H1 (cell line): ENCODE measurements around the gene UTS2R. TPM values are rescaled to one million over a fixed set of nuclear protein-coding genes. Genes with fewer than 3 reads are reported as not detected.

Source experiments
- CTCF ChIA-PET: fragments of 300-600 bp; sonication (Branson Sonifier 250); formaldehyde crosslinking; loops from one replicate; lab custom pipeline; 2021; ENCODE audit not compliant: partially characterized antibody; lab: Charles Lee
- POLR2A ChIA-PET: fragments of 300-600 bp; sonication (Branson Sonifier 250); formaldehyde crosslinking; loops from one replicate; lab custom pipeline; 2021; ENCODE audit warnings: inconsistent platforms; ENCODE audit not compliant: partially characterized antibody; lab: Charles Lee
- DNase-seq, 2 experiments: peaks; one replicate each; pipeline versions ENCODE4 v3.0.0 to v3.0.0-alpha.2; 2010 to 2022; ENCODE audit warnings: low spot score in 2 of 2, low read depth in 1 of 2, mixed read lengths in 1 of 2
- FAIRE-seq: peaks from 2 replicates; lab custom pipeline; 2011; peaks lifted over from hg19 to GRCh38; lab: Jason Lieb, UNC
- H2AFZ ChIP-seq: 2 replicates; pipeline ENCODE4 v1.8.1; 2012; ENCODE audit warnings: low read length, inconsistent platforms
- H2AK5ac ChIP-seq: 2 replicates; pipeline ENCODE4 v1.6.1; 2013; ENCODE audit warnings: low read depth, low read length
- H2BK120ac ChIP-seq: replicated peaks from 2 replicates; pipeline ENCODE3; 2013; ENCODE audit warnings: low read depth, low read length, inconsistent platforms
- H2BK12ac ChIP-seq: 2 replicates; pipeline ENCODE4 v1.6.1; 2013; ENCODE audit warnings: low read depth, low read length
- H2BK15ac ChIP-seq: 2 replicates; pipeline ENCODE4 v1.6.1; 2013; ENCODE audit warnings: low read length
- H2BK20ac ChIP-seq: 2 replicates; pipeline ENCODE4 v1.6.1; 2013; ENCODE audit warnings: low read length
- H2BK5ac ChIP-seq: 2 replicates; pipeline ENCODE4 v1.6.1; 2013; ENCODE audit warnings: low read depth, low read length
- H3K14ac ChIP-seq: 2 replicates; pipeline ENCODE4 v1.6.1; 2013; ENCODE audit warnings: inconsistent platforms; ENCODE audit not compliant: insufficient read length
- H3K18ac ChIP-seq: 2 replicates; pipeline ENCODE4 v1.6.1; 2013; ENCODE audit warnings: low read length; ENCODE audit errors: extremely low read depth
- H3K23ac ChIP-seq: 2 replicates; pipeline ENCODE4 v1.6.1; 2013; ENCODE audit warnings: inconsistent platforms; ENCODE audit not compliant: insufficient read length
- H3K23me2 ChIP-seq: 2 replicates; pipeline ENCODE4 v1.6.1; 2013; ENCODE audit warnings: low read depth, low read length
- H3K27ac ChIP-seq: 2 replicates; pipeline ENCODE4 v1.6.1; 2011; ENCODE audit warnings: low read depth, low read length, inconsistent platforms
- H3K27me3 ChIP-seq, 4 experiments: replicated peaks in 1 of 4; 1 replicate in 1 of 4; 2 replicates in 3 of 4; pipeline versions ENCODE4 v1.6.1 to v1.8.1; 2011 to 2013; ENCODE audit warnings: low read length in 3 of 4, mild to moderate bottlenecking in 3 of 4, inconsistent platforms in 2 of 4, mixed read lengths in 2 of 4, moderate library complexity in 1 of 4; ENCODE audit not compliant: control insufficient read depth in 3 of 4, insufficient read depth in 3 of 4; ENCODE audit errors: extremely low read depth in 1 of 4
- H3K36me3 ChIP-seq, 4 experiments: 2 replicates each; pipeline versions ENCODE4 v1.6.1 to v1.8.1; 2011 to 2013; ENCODE audit warnings: mild to moderate bottlenecking in 4 of 4, low read length in 3 of 4, moderate library complexity in 2 of 4, control low read depth in 1 of 4, inconsistent platforms in 1 of 4; ENCODE audit not compliant: insufficient read depth in 4 of 4, control insufficient read depth in 2 of 4
- H3K4ac ChIP-seq: replicated peaks from 2 replicates; pipeline ENCODE3; 2013; ENCODE audit warnings: low read length, low read depth, mixed read lengths, inconsistent platforms; ENCODE audit not compliant: insufficient read length
- H3K4me1 ChIP-seq, 4 experiments: replicated peaks in 1 of 4; 1 replicate in 1 of 4; 2 replicates in 3 of 4; pipeline versions ENCODE4 v1.6.1 to v1.8.1; 2011 to 2013; ENCODE audit warnings: low read length in 3 of 4, inconsistent platforms in 2 of 4, mixed read lengths in 1 of 4; ENCODE audit not compliant: insufficient read depth in 4 of 4, control insufficient read depth in 3 of 4
- H3K4me2 ChIP-seq, 2 experiments: 2 replicates each; pipeline versions ENCODE4 v1.6.1 to v1.8.1; 2011 to 2013; ENCODE audit warnings: low read depth in 2 of 2, low read length in 2 of 2, control low read depth in 1 of 2, inconsistent platforms in 1 of 2, mild to moderate bottlenecking in 1 of 2; ENCODE audit not compliant: insufficient read depth in 1 of 2
- H3K4me3 ChIP-seq, 4 experiments: fragments of 200-600, 300-600 bp in 1 of 4; sonication (generic), shearing (Covaris generic), sonication (Bioruptor Twin) in 1 of 4; 2 replicates each; pipeline versions ENCODE4 v1.5.1 to v1.8.1; 2011 to 2016; ENCODE audit warnings: low read length in 4 of 4, low read depth in 3 of 4, control low read depth in 2 of 4, inconsistent platforms in 2 of 4, mild to moderate bottlenecking in 2 of 4, mixed read lengths in 1 of 4, moderate library complexity in 1 of 4; ENCODE audit not compliant: insufficient read depth in 2 of 4; ENCODE audit errors: extremely low read depth in 1 of 4
- H3K56ac ChIP-seq: replicated peaks from 2 replicates; pipeline ENCODE3; 2013; ENCODE audit warnings: low read depth, mild to moderate bottlenecking, mixed read lengths, low read length, inconsistent platforms; ENCODE audit not compliant: insufficient read length
- H3K79me1 ChIP-seq: 2 replicates; pipeline ENCODE4 v1.6.1; 2013; ENCODE audit warnings: low read depth, low read length, control low read depth
- H3K79me2 ChIP-seq, 2 experiments: 2 replicates each; pipeline versions ENCODE4 v1.6.1 to v1.8.1; 2012 to 2013; ENCODE audit warnings: low read length in 2 of 2, mild to moderate bottlenecking in 2 of 2, inconsistent platforms in 1 of 2; ENCODE audit not compliant: insufficient read depth in 2 of 2, control insufficient read depth in 1 of 2
- H3K9ac ChIP-seq, 4 experiments: replicated peaks in 1 of 4; 1 replicate in 1 of 4; 2 replicates in 3 of 4; pipeline versions ENCODE4 v1.6.1 to v1.8.1; 2011 to 2013; ENCODE audit warnings: low read depth in 3 of 4, low read length in 3 of 4, control low read depth in 2 of 4, mild to moderate bottlenecking in 2 of 4, moderate library complexity in 2 of 4, inconsistent platforms in 1 of 4; ENCODE audit errors: extremely low read depth in 1 of 4
- H3K9me3 ChIP-seq, 2 experiments: 2 replicates each; pipeline versions ENCODE4 v1.6.1 to v1.8.1; 2012 to 2013; ENCODE audit warnings: mild to moderate bottlenecking in 2 of 2, moderate library complexity in 2 of 2, control low read depth in 1 of 2, inconsistent platforms in 1 of 2, low read depth in 1 of 2, low read length in 1 of 2, mixed read lengths in 1 of 2; ENCODE audit not compliant: insufficient read depth in 2 of 2
- H4K20me1 ChIP-seq, 2 experiments: replicated peaks in 1 of 2; 2 replicates each; pipeline versions ENCODE3 to v1.8.1; 2011 to 2013; ENCODE audit warnings: inconsistent platforms in 2 of 2, low read length in 2 of 2, mild to moderate bottlenecking in 1 of 2; ENCODE audit not compliant: insufficient read depth in 2 of 2, control insufficient read depth in 1 of 2
- H4K5ac ChIP-seq: 2 replicates; pipeline ENCODE4 v1.6.1; 2013; ENCODE audit warnings: low read length, low read depth, mixed read lengths, inconsistent platforms; ENCODE audit not compliant: insufficient read length
- H4K8ac ChIP-seq: 2 replicates; pipeline ENCODE4 v1.8.0; 2013; ENCODE audit warnings: mild to moderate bottlenecking, moderate library complexity, low read length, inconsistent platforms; ENCODE audit not compliant: insufficient read depth; ENCODE audit errors: extremely low read depth
- H4K91ac ChIP-seq: replicated peaks from 2 replicates; pipeline ENCODE3; 2013; ENCODE audit warnings: low read length, mixed read lengths, inconsistent platforms; ENCODE audit not compliant: insufficient read length
- CTCF ChIP-seq, 3 experiments: IDR thresholded peaks; 1 replicate in 2 of 3; 2 replicates in 1 of 3; pipeline versions ENCODE4 v1.5.1 to v1.6.1; 2011; ENCODE audit warnings: low read length in 3 of 3, mild to moderate bottlenecking in 3 of 3, inconsistent platforms in 2 of 3, low read depth in 1 of 3, moderate library complexity in 1 of 3; ENCODE audit not compliant: insufficient read depth in 1 of 3; ENCODE audit errors: control extremely low read depth in 1 of 3
- RAD21 ChIP-seq, 2 experiments: IDR thresholded peaks in 1 of 2; conservative IDR thresholded peaks in 1 of 2; 2 replicates each; pipeline ENCODE4 v1.6.1; 2011; ENCODE audit warnings: low read depth in 2 of 2, low read length in 2 of 2, improper control_type of control experiment in 1 of 2, inconsistent platforms in 1 of 2, mild to moderate bottlenecking in 1 of 2, moderate library complexity in 1 of 2
- TEAD4 ChIP-seq: IDR thresholded peaks from 2 replicates; pipeline ENCODE4 v1.6.1; 2012; ENCODE audit warnings: low read depth, low read length, inconsistent platforms, mixed read lengths
- WGBS, 2 experiments: shearing (Covaris generic) in 1 of 2; methylation state at CpG; one replicate each; pipeline versions ENCODE4 v1.1.6 to v1.1.7; 2013 to 2015; ENCODE audit warnings: low lambda C conversion rate in 2 of 2, mixed read lengths in 2 of 2, inconsistent platforms in 1 of 2, low coverage in 1 of 2, missing lambda C conversion rate in 1 of 2; ENCODE audit not compliant: insufficient replicate concordance in 2 of 2, insufficient coverage in 1 of 2, insufficient read length in 1 of 2; ENCODE audit errors: extremely low coverage in 1 of 2, missing lambda C conversion rate in 1 of 2; 5-methylcytosine and 5-hydroxymethylcytosine counted together
- polyA plus RNA-seq, 7 experiments: library from polyadenylated mRNA; depleted of rRNA in 3 of 7; stranded (reverse) in 5 of 7; unstranded in 2 of 7; fragments of >200 nt in 5 of 7; fragments of 200-250 nt in 2 of 7; gene quantifications; 1 replicate in 5 of 7; 2 replicates in 1 of 7; 4 replicates in 1 of 7; pipeline versions ENCODE4 v1.2.1 to v1.2.3, GENCODE V29; 2011 to 2013; ENCODE audit warnings: missing spikeins in 2 of 7, mixed read lengths in 2 of 7
- total RNA-seq: library from RNA; stranded (reverse); fragmentation: NEBNext Ultra II Directional; extraction: Animal tissue kit (Norgen Biotek cat#: 25700); gene quantifications from 2 replicates; pipeline ENCODE4 v1.2.1, GENCODE V29; 2021

Gene UTS2R
- total and polyA plus RNA-seq, 2 of the 8 experiments (the other 6 are each of a cell fraction or from before 2014, with no cell fraction given): 0.27 TPM; not detected in 1

DNA sequence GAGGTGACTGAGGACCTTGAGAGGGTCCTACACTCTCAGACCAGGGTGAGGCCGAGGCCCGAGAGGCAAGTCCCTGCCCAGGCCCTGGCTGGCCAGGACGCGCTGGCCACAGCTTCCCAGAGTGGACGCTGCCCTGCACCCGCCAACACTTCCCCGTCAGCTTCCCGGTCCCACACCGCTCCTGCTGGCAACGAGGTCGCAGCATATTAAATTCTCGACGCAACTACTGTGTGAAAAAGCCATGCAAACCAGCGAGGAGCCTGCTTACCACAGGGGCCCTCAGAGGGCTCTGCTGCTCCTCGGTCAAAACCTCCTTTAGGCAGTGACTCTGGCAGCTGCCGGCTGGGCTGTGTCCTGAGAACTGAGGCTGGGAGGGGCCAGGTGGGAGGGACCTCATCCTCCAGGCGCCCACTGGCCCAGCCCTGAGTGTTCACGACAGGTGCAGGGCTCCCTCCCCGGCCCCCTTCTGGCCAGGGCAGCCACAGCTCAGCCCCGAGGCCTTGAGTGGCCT lies 14.7 kb upstream of the UTS2R start:
- peak in 1 of 2 experiments; percentile 63 for DNase-seq
- Histone ChIP-seq H3K79me1 (no peaks in the 10 kb centered on the region; the same call in 1 of the 2 replicates), H3K36me3 (no peaks in the 10 kb centered on the region), H3K4me1 (peaks cover 0 to 6% (median 5%) of the 10 kb centered on the region in 4 experiments; a peak in 5 of 7 replicates), H2AK5ac (no peak overlapping the region), H3K9ac (no peak overlapping the region), H3K79me2 (no peaks in the 10 kb centered on the region), H3K27me3 (peaks cover 0 to 3% (median 1%) of the 10 kb centered on the region in 4 experiments; a peak in 3 of 7 replicates), H3K23ac (no peak overlapping the region), H3K14ac (no peak overlapping the region), H3K23me2 (no peaks in the 10 kb centered on the region), H2AFZ (no peak overlapping the region), H4K8ac (peak overlapping the region; percentile 28), H3K9me3 (no peaks in the 10 kb centered on the region), H2BK20ac (no peak overlapping the region), H4K5ac (no peak overlapping the region), H2BK12ac (peak overlapping the region; percentile 90; the same call in 1 of the 2 replicates), H3K56ac (no peak overlapping the region), H3K4me3 (no peak overlapping the region), H2BK5ac (no peak overlapping the region), H3K4me2 (no peak overlapping the region), H3K4ac (no peak overlapping the region), H4K91ac (peak overlapping the region; percentile 26), H2BK120ac (no peak overlapping the region), H3K18ac (no peak overlapping the region; the same call in 1 of the 2 replicates), H3K27ac (no peak overlapping the region), H4K20me1 (no peaks in the 10 kb centered on the region), H2BK15ac (no peak overlapping the region)
- CTCF ChIA-PET: interaction anchor here (0.8 to 2.5 kb wide), 12 partner anchors 9 to 197 kb away, joined by 3 to 15 read pairs (median 3); partner anchors contain the start of gene UTS2R
- no peak for FAIRE-seq
- TF ChIP-seq TEAD4 (no peak), RAD21 (IDR thresholded peaks at IDR 0.05 in 1 of 2, conservative IDR thresholded peaks at IDR 0.05 in 1 of 2; ENCODE audit: low read depth in 2 of 2, low read length in 2 of 2) (0 out of 4 replicates have a peak, but pooled peaks of 1 of the 2 experiments have one; percentile 1), CTCF (IDR thresholded peaks at IDR 0.05; ENCODE audit: control extremely low read depth in 1 of 3, insufficient read depth in 1 of 3, low read depth in 1 of 3, low read length in 3 of 3) (peak in 1 of 3 experiments; percentile 6; a peak in 1 of 4 replicates)
- 65% methylated on average over 19 of the region's 20 CpGs; no CpG with 5 or more reads in 1 of the 2 experiments for WGBS, 2 experiments
- POLR2A ChIA-PET: interaction anchor here (1.7 to 2.1 kb wide), 2 partner anchors 10 to 65 kb away, joined by 3 to 5 read pairs; no protein-coding TSS in a partner anchor
